HepG2 (cell line): Measurements from ENCODE around the gene ZNF740. TPM values are rescaled to one million over a fixed set of nuclear protein-coding genes. Genes with fewer than 3 reads are reported as not detected.
A peak's percentile ranks its signal among the peaks of the same experiment; 100 is the strongest.

ENCODE experiments used
- ATAC-seq: fragments of 200-7000 bp; cut with Tn5 transposase; 3 replicates; pipeline ENCODE4 v1.9.1; 2020; ENCODE audit warnings: mild to moderate bottlenecking, moderate library complexity
- BruUV-seq: library from RNA; stranded (reverse); fragments of 400-500 nt; replicated peaks from 2 replicates; lab custom pipeline; 2021; lab: Mats Ljungman, UMichigan
- CTCF ChIA-PET: fragments of 300-600 bp; formaldehyde crosslinking; extraction: SDS; loops from one replicate; lab custom pipeline; 2021; ENCODE audit warnings: low total read pairs, inconsistent platforms, low intra/inter-chr PET ratio; lab: Yijun Ruan, JAX
- POLR2A ChIA-PET: fragments of 350-600 bp; sonication (Branson Sonifier 250); formaldehyde crosslinking; loops from one replicate; lab custom pipeline; 2020; ENCODE audit warnings: antibody characterized with exemption, inconsistent platforms; lab: Yijun Ruan, JAX
- DNase-seq: peaks from one replicate; pipeline ENCODE4 v3.0.0-alpha.2; 2015; ENCODE audit warnings: low spot score
- FAIRE-seq: peaks from 3 replicates; lab custom pipeline; 2011; peaks lifted over from hg19 to GRCh38; lab: Jason Lieb, UNC
- H2AFZ ChIP-seq: one replicate; pipeline ENCODE4 v1.6.1; 2011; ENCODE audit warnings: low read length, inconsistent platforms
- H3K27ac ChIP-seq: fragments of 300-600 bp; 3 replicates; pipeline ENCODE4 v1.8.0; 2011; ENCODE audit warnings: mixed run types, mild to moderate bottlenecking, mixed read lengths, low read length, inconsistent platforms; ENCODE audit not compliant: insufficient read depth; ENCODE audit errors: extremely low read length
- H3K27me3 ChIP-seq, 2 experiments: fragments of 200-600 bp in 1 of 2; 2 replicates in 1 of 2; 3 replicates in 1 of 2; pipeline versions ENCODE4 v1.6.0 to v1.8.0; 2011; ENCODE audit warnings: low read length in 2 of 2, mild to moderate bottlenecking in 2 of 2, moderate library complexity in 2 of 2, inconsistent platforms in 1 of 2; ENCODE audit not compliant: insufficient read depth in 2 of 2, control insufficient read depth in 1 of 2
- H3K36me3 ChIP-seq, 2 experiments: fragments of 200-600 bp in 1 of 2; replicated peaks in 1 of 2; 2 replicates in 1 of 2; 3 replicates in 1 of 2; pipeline versions ENCODE4 v1.5.1 to v1.8.0; 2011; ENCODE audit warnings: low read length in 2 of 2, inconsistent platforms in 1 of 2; ENCODE audit not compliant: insufficient read depth in 2 of 2, control insufficient read depth in 1 of 2
- H3K4me1 ChIP-seq: 2 replicates; pipeline ENCODE4 v1.5.1; 2012; ENCODE audit warnings: low read length, inconsistent platforms; ENCODE audit not compliant: insufficient read depth
- H3K4me2 ChIP-seq: 2 replicates; pipeline ENCODE4 v1.6.0; 2011; ENCODE audit warnings: low read depth, low read length, inconsistent platforms
- H3K4me3 ChIP-seq, 3 experiments: fragments of 200-600 bp in 1 of 3; sonication (generic), shearing (Covaris generic) in 1 of 3; replicated peaks in 1 of 3; 2 replicates each; pipeline ENCODE4 v1.5.1; 2011 to 2016; ENCODE audit warnings: low read length in 3 of 3, inconsistent platforms in 2 of 3, low read depth in 2 of 3, mild to moderate bottlenecking in 2 of 3, control low read depth in 1 of 3, mixed read lengths in 1 of 3; ENCODE audit not compliant: insufficient read depth in 1 of 3
- H3K79me2 ChIP-seq: one replicate; pipeline ENCODE4 v1.6.1; 2011; ENCODE audit warnings: low read length, inconsistent platforms; ENCODE audit not compliant: insufficient read depth
- H3K9ac ChIP-seq: 2 replicates; pipeline ENCODE4 v1.6.0; 2011; ENCODE audit warnings: mild to moderate bottlenecking, low read depth, low read length, inconsistent platforms; ENCODE audit not compliant: insufficient read depth
- H3K9me3 ChIP-seq: 2 replicates; pipeline ENCODE4 v1.5.1; 2012; ENCODE audit warnings: mild to moderate bottlenecking, low read length
- H4K20me1 ChIP-seq: 2 replicates; pipeline ENCODE4 v1.6.0; 2011; ENCODE audit warnings: inconsistent platforms, mild to moderate bottlenecking, low read length, moderate library complexity; ENCODE audit not compliant: insufficient read depth
- CHCHD3 ChIP-seq: sonication (generic); formaldehyde crosslinking; IDR thresholded peaks from 2 replicates; pipeline ENCODE4 v1.8.0; 2022; ENCODE audit warnings: mild to moderate bottlenecking, missing genetic modification reagents, moderate library complexity
- CREBL2 ChIP-seq: sonication (generic); formaldehyde crosslinking; IDR thresholded peaks from 2 replicates; pipeline ENCODE4 v1.8.1; 2023; ENCODE audit warnings: missing genetic modification reagents, mild to moderate bottlenecking, borderline replicate concordance
- HNF4A ChIP-seq: sonication (generic); formaldehyde crosslinking; IDR thresholded peaks from 2 replicates; pipeline ENCODE4 v1.4.0; 2020; ENCODE audit warnings: missing genetic modification reagents
- KDM5B ChIP-seq: sonication (generic); formaldehyde crosslinking; IDR thresholded peaks from 2 replicates; pipeline ENCODE4 v1.4.0; 2020; ENCODE audit warnings: missing genetic modification reagents, mild to moderate bottlenecking, borderline replicate concordance
- MATR3 ChIP-seq: sonication (generic); formaldehyde crosslinking; IDR thresholded peaks from 2 replicates; pipeline ENCODE4 v1.4.0; 2020; ENCODE audit warnings: missing genetic modification reagents
- MTF2 ChIP-seq: sonication (generic); formaldehyde crosslinking; IDR thresholded peaks from 2 replicates; pipeline ENCODE4 v1.5.0; 2020; ENCODE audit warnings: missing genetic modification reagents, borderline replicate concordance
- NR2F1 ChIP-seq, 2 experiments: fragments of 450-650 bp in 1 of 2; formaldehyde crosslinking in 1 of 2; IDR thresholded peaks; 2 replicates each; pipeline versions ENCODE4 v1.5.0 to v1.6.1; 2016 to 2020; ENCODE audit warnings: mild to moderate bottlenecking in 1 of 2, missing compliant biosample characterization in 1 of 2, missing genetic modification reagents in 1 of 2, moderate library complexity in 1 of 2
- NR2F2 ChIP-seq: IDR thresholded peaks from 2 replicates; pipeline ENCODE4 v1.6.1; 2012; ENCODE audit warnings: low read depth, inconsistent platforms, borderline replicate concordance
- NR2F6 ChIP-seq, 2 experiments: IDR thresholded peaks; 2 replicates each; pipeline ENCODE4 v1.6.1; 2016; ENCODE audit warnings: antibody characterized with exemption in 1 of 2, mild to moderate bottlenecking in 1 of 2
- PITX1 ChIP-seq: sonication (generic); formaldehyde crosslinking; IDR thresholded peaks from 2 replicates; pipeline ENCODE4 v1.5.1; 2020; ENCODE audit warnings: mild to moderate bottlenecking, missing genetic modification reagents
- RARA ChIP-seq: IDR thresholded peaks from 2 replicates; pipeline ENCODE4 v1.6.1; 2016; ENCODE audit warnings: missing genetic modification reagents, missing compliant biosample characterization
- RFXANK ChIP-seq: IDR thresholded peaks from 2 replicates; pipeline ENCODE4 v1.6.1; 2016
- ZBTB4 ChIP-seq: sonication (generic); formaldehyde crosslinking; IDR thresholded peaks from 2 replicates; pipeline ENCODE4 v1.4.0; 2020; ENCODE audit warnings: missing genetic modification reagents, mild to moderate bottlenecking, borderline replicate concordance
- ZNF264 ChIP-seq: sonication (generic); formaldehyde crosslinking; IDR thresholded peaks from 2 replicates; pipeline ENCODE4 v1.4.0; 2020; ENCODE audit warnings: missing genetic modification reagents
- ZNF460 ChIP-seq: sonication (generic); formaldehyde crosslinking; IDR thresholded peaks from 2 replicates; pipeline ENCODE4 v1.5.1; 2020; ENCODE audit warnings: missing genetic modification reagents, mild to moderate bottlenecking, borderline replicate concordance
- ZNF691 ChIP-seq: sonication (generic); formaldehyde crosslinking; IDR thresholded peaks from 2 replicates; pipeline ENCODE4 v1.4.0; 2020; ENCODE audit warnings: missing genetic modification reagents, low read depth, mild to moderate bottlenecking, borderline replicate concordance
- WGBS: methylation state at CpG from one replicate; pipeline ENCODE4 v1.1.6; 2017; ENCODE audit warnings: low lambda C conversion rate; 5-methylcytosine and 5-hydroxymethylcytosine counted together
- in situ Hi-C: cut with HindIII; loops from 2 replicates; pipeline ENCODE4 v1.10.0; 2017; ENCODE audit warnings: low pct_unique_long_range_greater_than_20kb; ENCODE audit not compliant: extremely low pct_ligation_motif_present
- intact Hi-C: fragments of 100-400 bp; cut with micrococcal nuclease; formaldehyde crosslinking; loops from one replicate; pipeline ENCODE4 v1.10.0; 2022; ENCODE audit not compliant: unreplicated experiment
- polyA plus RNA-seq, 8 experiments: library from polyadenylated mRNA; depleted of rRNA in 3 of 8; stranded (reverse) in 7 of 8; unstranded in 1 of 8; fragments of >200 nt; fragmentation: Illumina TruSeq in 4 of 8; extraction: Trizol in 4 of 8; gene quantifications; 2 replicates each; pipeline versions ENCODE4 v1.2.1 to v1.2.3, GENCODE V29; 2011 to 2016; ENCODE audit warnings: low read depth in 4 of 8, missing spikeins in 1 of 8, mixed read lengths in 1 of 8; ENCODE audit not compliant: insufficient read depth in 1 of 8
- total RNA-seq, 5 experiments: library from RNA; depleted of rRNA; stranded (reverse); fragments of >200 nt; fragmentation: Illumina TruSeq; extraction: Trizol; gene quantifications; 2 replicates each; pipeline ENCODE4 v1.2.3, GENCODE V29; 2016; ENCODE audit warnings: low read depth in 1 of 5

ZNF740 gene
- total and polyA plus RNA-seq, 2 of the 13 experiments (the other 11 are each of a cell fraction or from before 2014, with no cell fraction given) = 16.9 to 19.0 TPM

GRCh38 chr12:53133722-53134121 is 46.8 kb upstream of the ZNF740 start:
- in situ Hi-C loops = no loop called here
- no peak for ATAC-seq
- CTCF ChIA-PET = no interaction called here

More at GRCh38 chr12:53133722-53134121, 46.8 kb upstream of the ZNF740 start:
- intact Hi-C loops = no loop called here
- no peaks in the 10 kb centered on the region for H3K36me3 ChIP-seq
- H3K4me3 ChIP-seq = no peak overlapping the region
- no peak overlapping the region for H3K4me2 ChIP-seq
- no peaks in the 10 kb centered on the region for H3K79me2 ChIP-seq
- H3K4me1 ChIP-seq = peaks cover 28% of the 10 kb centered on the region
- 88% methylated on average over 3 of the region's 3 CpGs for WGBS
- POLR2A ChIA-PET = no interaction called here
- H3K27me3 ChIP-seq = no peaks in the 10 kb centered on the region
- TF ChIP-seq HNF4A (CRISPR knock-in tag) = peak; percentile 49
- peak in 1 of 2 experiments; percentile 64; a peak in 2 of 4 replicates for TF ChIP-seq NR2F1 (CRISPR knock-in tag; IDR thresholded peaks at IDR 0.05)
- TF ChIP-seq CREBL2 (CRISPR knock-in tag) = no peak
- TF ChIP-seq ZNF691 (CRISPR knock-in tag) = no peak
- no peak for TF ChIP-seq CHCHD3 (CRISPR knock-in tag)
- TF ChIP-seq RFXANK (CRISPR knock-in tag) = no peak
- no peak for TF ChIP-seq KDM5B (CRISPR knock-in tag)
- peak; percentile 81 for TF ChIP-seq ZNF460
- 0 out of 2 replicates have a peak, but pooled peaks have one; percentile 13 for TF ChIP-seq ZNF264 (CRISPR knock-in tag)
- no peak for TF ChIP-seq PITX1 (CRISPR knock-in tag)
- TF ChIP-seq RARA (CRISPR knock-in tag) = 0 out of 2 replicates have a peak, but pooled peaks have one; percentile 10
- TF ChIP-seq MTF2 = no peak
- 0 out of 2 replicates have a peak, but pooled peaks have one; percentile 19 for TF ChIP-seq NR2F2
- TF ChIP-seq NR2F6 (IDR thresholded peaks at IDR 0.05) = peak; percentile 42; the same call in 1 of the 2 replicates
- TF ChIP-seq NR2F6 (CRISPR knock-in tag; IDR thresholded peaks at IDR 0.05) = no peak
- TF ChIP-seq ZBTB4 (CRISPR knock-in tag) = no peak
- TF ChIP-seq MATR3 = no peak
- TF ChIP-seq, all 625 proteins: peak for 7
- no TSS peak for BruUV-seq
- FAIRE-seq (peak; percentile 8), DNase-seq (no peak)
- Histone ChIP-seq H3K9ac (no peak overlapping the region), H3K27ac (no peak overlapping the region), H2AFZ (no peak overlapping the region), H3K9me3 (no peaks in the 10 kb centered on the region), H4K20me1 (no peaks in the 10 kb centered on the region)
